Stimulated activated CD4-positive, alpha-beta T cell treated with anti-CD3 and anti-CD28 coated beads, Interleukin-4, amount 100 ng/mL, for 1 hour (primary cell): ENCODE measurements around the gene SLC22A4.
A peak's percentile ranks its signal among the peaks of the same experiment; 100 is the strongest.

ENCODE experiments used
- DNase-seq: peaks from one replicate; pipeline ENCODE4 v3.0.0-alpha.2; 2020

The SLC22A4 gene

DNA sequence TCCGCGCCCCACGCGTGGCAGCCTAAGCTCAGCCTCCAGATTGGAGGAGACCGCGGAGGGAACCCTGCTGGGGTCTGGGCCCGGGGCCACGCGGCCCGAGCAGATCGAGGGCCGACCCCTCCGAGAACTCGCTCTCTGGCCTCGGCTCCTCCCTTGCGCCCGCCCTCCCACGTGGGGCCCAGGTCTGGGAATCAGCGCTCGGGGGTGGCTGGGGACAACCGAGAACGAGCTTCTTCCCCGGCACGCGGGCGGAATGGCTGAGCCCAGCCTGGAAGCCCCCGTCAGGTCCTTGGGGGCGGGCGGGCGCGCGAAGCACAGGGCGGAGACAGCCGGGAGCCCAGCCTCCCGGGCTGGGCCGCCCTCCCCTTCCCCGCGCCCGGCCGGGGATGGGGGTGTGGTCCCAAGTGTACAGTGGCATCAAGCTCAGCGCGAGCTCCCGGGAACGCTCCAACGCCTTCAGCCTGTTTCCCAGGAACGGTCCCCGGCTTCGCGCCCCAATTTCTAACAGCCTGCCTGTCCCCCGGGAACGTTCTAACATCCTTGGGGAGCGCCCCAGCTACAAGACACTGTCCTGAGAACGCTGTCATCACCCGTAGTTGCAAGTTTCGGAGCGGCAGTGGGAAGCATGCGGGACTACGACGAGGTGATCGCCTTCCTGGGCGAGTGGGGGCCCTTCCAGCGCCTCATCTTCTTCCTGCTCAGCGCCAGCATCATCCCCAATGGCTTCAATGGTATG, at the start of gene SLC22A4:
TSS of gene SLC22A4 (plus strand) at position 403 of the 736 bp plus-strand sequence. CDS start at position 626, 223 bp downstream.
- DNase-seq: peak; percentile 82

DNA sequence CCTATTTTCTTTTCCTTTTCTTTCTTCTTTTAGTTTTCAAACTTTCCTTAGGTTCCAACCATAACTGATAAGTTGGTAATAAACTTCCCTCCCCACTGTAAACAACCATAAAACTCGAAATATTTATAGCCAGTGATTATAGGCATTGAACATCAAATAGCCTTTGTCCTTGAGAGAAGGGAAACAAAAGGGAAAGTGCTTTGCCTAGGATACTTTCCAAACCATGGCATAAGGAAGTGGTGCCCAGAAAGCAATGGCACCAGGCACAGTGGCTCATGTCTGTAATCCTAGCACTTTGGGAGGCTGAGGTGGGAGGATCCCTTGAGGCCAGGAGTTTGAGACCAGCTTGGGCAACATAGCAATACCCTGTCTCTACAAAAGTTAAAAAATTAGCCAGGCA, 48.6 kb upstream of the SLC22A4 start:
- DNase-seq: no peak

DNA sequence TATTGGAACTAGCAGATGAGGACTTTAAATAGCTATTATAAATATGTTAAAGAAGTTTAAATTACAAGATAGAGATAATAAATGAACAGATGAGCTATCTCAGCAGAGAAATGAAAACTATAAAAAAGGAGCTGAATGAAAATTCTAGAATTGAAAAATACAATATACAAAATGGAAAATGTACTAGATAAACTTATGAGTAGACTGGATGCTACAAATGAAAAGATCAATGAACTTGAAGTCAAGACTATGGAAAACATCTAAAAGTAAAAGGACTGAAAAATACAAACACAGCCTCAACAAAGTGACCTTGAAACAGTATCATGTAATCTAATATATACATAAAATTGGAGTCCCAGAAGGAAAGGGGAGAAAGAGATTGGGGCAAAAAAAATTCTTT, 47.4 kb upstream of the SLC22A4 start:
- DNase-seq: no peak

DNA sequence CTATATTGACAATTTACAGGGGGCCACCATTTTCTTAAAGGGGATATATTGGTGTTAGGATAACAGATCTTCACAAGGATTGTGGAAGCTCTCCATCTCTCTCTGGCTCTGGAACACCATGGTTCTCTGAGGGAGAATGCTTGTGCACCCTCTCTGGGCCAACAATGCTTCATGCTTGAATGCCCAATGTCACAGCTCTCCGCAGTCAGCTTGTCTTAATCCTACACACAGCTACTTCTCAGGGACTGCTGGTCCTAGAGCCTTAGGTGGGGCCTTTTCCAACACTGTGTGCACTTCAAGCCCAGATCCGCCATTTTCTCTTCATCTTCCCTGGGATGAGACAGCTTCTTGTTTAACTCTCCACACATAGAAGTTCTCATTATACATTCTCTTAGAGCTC, 43.6 kb upstream of the SLC22A4 start:
- no peak for DNase-seq

DNA sequence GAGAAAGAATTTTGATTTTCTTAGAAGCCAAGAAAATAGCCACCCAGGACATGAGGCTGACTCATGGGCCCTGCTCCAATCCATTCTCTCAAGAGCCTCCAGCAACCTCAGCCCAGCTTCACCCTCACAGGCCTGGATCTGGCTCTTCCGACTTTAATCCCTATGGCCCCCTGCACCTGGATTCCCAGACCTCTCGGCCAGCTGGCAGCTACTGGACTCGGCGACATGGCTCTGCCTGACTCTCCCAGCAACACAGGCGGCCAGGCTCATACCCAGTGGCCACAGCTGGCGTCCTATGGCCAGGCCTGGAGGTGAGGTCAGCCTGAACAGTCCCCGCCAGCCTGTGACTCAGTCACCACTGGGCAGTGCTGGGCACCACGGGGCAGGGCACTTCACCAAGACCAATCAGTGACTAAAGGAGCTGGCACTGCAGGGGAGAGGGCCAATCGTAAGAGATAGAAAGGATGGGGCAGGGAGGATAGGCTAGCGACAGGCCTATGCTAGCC, 42.9 kb upstream of the SLC22A4 start:
- DNase-seq: no peak

DNA sequence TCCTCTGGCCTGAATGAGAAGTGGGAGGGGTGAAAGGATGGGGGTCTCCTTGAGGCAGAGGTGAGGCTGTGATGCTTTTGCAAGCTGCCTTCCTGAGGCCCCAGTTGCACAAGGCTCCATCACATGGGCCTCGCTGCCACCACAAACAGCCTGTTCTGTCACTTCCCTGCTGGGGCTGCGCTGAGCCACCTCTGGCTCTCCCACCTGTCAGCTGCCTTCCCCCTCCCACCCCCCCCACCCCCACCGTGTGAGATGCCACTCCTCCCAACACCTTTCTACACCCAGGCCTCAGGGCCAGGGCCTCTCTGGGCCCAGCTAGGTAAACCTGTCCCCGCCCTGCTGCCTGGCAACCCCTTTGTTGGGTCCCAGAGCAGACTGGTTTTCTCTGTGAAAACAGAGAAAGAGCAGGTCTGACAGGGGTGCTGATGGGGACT, 41.2 kb upstream of the SLC22A4 start:
- no peak for DNase-seq

DNA sequence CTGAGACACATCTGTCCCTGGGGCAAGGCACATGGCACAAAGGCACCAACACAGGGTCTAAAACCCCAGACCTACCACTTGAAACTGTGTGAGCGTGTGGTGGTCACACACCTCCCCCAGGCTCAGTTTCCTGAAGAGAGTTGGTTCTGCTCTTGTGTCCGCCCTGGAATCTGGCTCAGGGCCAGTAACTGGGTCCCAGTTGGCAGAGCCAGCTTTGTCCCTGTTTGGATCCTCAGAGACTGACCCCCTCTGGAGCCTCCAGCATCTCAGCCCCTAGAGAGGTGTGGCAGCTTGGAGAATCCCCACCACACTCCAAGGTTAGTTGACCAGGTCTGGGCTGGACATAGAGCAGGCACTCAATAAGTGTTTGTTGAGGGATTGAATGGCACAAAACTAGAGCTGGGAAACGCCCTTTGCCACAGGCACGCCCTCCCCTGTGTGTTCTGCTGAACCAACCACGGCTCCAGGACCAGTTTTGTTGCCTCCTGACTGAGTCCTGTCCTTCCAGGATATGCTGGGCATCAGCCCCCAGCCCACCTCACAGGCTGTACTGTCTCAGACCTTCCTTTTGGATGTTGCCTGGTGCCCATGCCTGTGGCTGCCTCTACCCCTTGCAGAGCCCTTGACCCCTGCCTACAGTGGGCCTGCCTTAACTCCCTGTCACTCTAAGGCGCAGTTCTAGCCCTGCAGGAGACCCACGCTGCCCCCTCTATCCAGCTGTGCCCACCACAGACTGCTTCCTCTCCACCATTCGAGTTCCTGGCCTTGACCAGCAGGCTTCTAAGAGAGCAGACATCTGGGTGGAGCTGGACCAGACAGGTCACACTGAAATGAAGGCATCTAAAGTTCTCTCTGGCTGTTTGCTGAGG, 40.5 kb upstream of the SLC22A4 start:
- DNase-seq: no peak

DNA sequence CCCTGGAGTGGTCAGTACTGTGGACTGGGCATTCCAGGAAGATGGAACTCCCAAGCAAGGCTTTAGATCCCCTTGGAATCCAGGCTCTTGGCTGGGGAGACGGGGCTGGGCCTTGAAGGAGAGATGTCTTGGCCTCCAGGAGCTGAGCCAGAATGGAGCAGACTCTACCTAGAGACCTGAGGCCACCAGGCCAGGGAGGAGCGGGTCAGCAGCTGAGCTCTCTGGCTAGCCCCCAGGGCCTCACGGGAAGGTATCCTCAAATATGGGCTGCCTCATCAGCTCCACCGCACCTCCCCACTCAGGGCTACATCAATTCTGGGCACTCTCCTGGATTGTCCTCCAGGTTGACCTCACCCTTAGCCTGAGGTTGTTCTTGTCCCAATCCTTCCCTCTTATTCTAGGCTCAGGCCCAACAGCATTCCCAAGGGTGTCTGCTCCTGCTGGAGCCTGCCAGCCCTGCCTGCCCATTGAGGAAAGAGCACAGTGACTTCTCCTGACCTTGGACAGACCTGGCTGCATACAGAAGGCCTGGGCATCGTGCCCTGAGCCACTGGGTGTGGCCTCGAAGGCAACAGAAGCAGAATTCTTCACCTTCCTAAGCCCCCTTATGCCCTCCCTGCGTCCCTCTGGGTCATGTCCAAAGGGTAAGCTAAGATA, 39.7 kb upstream of the SLC22A4 start:
- no peak for DNase-seq

DNA sequence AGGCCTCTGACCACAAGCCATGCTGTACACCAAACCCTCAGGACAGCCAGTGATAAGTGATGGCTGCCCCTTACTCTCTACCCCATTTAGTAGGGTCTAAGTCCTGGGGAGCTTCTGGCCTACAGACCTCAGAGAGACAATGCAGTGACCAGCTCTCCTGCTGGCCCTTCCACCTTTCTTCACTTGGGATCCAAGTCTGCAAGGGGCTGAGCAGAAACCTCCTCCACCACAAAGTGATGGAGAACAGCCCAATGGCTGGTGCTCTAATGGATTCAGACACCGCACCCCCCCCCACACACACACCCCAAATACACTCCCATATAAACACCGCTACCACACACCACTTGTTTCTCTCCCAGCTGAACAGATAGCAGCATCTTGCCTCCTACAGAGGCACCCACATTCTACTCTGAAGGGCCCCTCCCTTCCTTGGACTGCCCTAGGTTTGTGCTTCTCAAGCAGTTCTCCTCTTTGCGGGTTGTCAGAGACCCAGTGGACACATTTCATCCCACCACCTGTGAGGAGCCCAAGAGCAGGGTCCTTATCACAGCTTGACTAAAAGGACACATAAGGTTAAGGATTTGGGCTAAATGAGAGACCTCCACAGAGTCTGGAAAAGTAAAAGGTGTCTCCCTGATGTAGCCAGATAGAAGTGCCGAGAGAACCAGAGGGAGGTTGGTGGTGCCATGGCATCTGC, 38.0 kb upstream of the SLC22A4 start:
- DNase-seq: no peak

DNA sequence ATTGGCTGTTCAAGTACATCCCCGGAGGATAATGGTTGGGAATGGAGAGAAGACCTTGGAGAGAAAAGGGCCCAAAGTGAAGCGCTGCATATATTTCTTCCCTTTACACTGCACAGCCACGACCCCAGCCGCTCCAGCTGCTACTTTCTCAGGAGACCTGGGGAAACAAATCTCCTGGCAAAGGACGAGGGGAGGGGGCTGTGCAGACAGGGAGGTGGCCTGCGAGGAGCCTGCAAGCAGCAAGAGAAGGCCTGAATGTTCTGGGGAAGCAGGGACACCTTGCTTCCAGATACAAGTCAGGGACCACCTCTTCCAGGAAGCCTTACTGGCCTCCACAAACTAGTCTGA, 37.4 kb upstream of the SLC22A4 start:
- DNase-seq: no peak

DNA sequence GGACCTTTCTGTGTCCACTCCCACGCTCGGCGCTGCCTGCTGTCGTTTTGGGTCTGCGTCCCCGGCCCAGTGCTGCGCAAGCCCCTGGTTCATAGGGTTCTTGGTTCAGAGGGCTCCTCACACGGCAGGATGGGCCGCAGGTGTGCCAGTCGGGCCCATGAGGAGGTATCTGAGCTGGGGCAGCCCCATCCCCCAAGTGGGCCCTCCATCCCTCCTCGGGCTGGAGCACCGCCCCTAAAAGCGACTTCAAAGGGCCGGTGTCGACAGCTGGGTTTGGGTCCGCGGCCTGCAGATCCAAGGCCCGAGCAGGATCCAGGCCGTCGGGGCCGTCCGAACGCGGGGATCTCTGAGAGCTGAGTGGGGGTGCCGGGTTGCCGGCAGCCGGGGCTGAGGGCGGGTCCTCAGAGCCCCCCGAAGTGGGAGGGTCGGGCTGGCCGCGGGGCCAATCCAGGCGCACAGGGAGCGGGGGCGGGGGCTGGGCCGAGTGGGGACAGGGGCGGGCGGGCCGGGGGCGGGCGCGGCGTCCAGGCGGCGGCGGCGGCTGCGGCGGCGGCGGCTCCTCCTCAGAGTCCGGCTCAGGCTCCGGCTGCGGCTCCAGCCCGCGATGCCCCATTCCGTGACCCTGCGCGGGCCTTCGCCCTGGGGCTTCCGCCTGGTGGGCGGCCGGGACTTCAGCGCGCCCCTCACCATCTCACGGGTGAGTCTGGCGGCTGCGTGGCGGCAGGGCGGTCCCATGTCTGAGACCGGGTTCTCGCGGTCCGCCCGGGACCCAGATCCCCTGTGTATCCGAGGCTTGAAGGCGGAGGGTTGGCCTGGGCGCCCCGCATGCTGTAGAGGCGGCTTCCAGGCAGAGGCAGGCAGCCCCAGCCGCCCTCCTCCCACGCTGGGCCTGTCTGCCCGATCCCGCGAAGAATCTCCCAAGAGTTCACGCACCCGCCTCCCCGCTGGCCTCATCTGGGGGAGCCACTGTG, 36.8 kb upstream of the SLC22A4 start, which contains the start of gene PDLIM4:
TSS of gene PDLIM4 (plus strand) at position 566 of the 971 bp plus-strand sequence. CDS start at position 605, 39 bp downstream.
- DNase-seq: no peak

DNA sequence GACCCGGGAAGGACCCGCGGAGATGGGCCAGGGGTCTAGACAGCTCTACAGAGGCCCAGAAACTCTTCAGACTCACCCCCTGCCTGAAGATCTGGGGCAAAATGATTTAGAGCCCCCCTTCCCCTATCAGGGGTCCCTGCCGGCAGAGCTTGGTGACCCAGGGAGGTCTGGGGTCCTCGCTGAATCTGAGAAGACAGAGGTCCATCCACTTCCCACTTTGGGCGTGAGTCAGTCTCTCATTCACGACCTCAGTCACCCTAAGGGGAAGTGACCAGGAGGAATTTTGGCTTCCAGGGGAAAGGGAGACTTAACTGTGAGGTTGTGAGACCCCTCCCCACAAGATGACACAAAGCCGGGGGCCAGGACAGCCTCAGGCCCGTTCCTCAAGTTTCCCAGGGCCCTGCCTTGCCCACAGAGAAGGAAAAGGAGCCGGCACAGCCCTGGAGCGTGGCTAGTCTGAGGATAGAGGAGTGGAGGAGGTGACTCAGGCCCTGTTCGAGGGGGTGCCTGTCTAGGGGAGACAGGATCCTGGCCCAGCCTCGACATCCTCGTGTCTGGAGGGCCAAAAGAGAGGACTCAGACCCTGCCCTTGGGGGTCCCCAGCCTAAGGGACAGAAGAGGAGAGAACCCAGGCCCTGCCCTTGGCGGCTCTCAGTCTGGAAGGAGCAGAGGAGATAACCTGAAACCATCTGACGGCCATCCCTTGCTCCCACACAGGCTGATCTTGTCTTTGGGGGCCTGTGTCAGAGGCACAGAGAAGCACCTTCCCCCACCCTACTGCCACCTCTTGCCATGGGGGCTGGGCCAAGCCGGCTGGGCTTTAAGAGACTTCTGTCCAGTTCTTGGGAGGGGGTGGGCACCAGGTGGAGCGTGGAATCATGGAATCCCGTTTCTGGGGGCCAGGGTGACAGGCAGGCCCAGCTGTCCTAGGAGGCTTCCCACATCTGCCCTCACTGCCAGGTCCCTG, 35.8 kb upstream of the SLC22A4 start:
- DNase-seq: no peak

DNA sequence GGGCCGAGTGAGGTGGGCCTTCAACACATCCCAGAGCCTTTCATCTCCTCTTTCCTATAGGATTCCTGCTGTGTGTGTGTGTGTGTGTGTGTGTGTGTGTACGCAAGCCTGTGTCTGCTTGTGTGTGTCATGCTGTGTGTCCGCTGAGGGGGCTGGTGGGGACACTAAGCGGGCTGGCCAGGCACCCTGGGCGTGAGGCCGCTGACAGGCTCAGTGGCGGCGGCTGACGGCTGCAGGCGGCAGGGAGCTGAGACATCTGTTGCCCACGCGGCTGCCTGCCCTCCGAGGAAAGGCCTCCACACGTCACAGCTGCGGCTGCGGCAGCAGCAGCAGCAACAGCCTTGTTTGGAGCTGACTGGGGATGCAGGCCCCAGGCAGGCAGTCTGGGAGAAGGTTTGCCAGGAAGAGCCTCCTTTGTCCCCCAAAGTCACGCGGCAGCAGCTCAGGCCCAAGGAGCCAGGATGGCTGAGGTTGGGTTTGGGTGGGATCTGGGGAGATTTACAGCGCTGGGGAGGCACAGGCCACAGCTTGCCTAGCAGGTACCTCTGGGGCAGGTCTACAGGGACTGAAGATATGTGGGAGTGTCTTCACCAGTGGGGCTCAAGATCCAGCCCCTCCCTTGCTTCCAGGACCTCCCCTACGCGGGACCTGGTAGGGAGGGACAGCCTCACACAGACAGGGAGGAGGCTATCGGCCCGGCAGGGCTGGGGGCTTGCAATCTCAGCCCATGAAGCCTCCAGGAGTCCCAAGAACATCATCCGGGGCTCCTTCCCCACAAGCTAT, 34.9 kb upstream of the SLC22A4 start:
- no peak for DNase-seq

DNA sequence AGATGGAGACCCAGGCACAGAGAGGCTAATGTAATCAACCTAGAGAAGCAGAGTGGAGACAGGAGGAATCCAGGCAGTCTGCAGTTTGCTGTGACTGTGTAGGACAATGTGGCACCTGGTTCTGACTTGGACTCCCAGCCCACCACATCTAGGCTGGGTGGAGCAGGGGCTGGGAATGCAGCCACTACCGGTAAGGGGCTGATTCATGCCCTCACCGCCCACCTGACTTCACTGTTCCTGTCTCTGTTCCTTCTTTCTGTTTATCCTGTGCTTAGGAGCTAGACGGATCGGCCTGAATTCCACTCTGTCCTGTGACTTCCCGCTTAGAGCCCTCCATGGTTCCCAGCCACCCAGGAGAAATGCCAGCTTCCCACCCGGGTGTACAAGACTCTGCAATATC, 34.1 kb upstream of the SLC22A4 start:
- DNase-seq: no peak

DNA sequence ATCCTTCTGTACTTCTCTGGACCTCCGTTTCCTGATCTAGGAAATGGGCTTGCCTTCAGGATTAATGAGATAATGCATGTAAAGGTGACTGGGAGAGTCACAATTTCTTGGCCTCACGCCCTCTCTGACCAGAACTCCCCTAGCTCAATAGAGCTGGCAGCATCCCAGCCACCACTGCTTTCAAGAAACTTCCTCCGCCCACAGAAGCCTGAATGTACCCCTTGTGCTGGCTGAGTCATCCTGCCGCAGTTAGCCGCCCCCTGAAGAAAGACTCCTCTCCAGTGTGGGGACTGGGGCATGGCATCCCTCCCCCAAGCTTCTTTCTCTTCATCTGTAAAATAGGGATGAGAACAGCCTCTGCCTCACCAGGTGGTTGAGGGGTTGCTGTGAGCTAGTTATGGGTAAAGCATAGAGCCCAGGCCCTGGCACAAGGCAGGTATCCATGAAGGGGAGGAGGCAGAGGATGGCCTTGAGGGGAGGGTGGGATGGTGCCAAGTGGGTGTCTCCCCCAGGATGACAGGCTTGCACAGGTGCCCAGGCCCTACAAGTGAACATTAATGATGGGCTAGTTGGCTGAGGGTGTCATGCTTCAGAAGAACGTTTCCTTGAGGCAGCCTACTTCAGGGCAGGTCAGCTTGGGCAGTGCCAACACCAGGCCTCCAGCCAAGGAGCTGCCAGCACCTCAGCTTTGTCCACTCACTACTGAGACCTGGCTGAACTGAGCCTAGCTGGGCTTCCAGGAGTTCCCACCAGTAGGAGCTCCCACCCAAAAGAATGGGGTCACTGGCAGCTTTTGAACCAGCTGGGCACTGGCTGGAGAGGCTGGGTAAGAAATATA, 33.3 kb upstream of the SLC22A4 start:
- peak; percentile 39 for DNase-seq

DNA sequence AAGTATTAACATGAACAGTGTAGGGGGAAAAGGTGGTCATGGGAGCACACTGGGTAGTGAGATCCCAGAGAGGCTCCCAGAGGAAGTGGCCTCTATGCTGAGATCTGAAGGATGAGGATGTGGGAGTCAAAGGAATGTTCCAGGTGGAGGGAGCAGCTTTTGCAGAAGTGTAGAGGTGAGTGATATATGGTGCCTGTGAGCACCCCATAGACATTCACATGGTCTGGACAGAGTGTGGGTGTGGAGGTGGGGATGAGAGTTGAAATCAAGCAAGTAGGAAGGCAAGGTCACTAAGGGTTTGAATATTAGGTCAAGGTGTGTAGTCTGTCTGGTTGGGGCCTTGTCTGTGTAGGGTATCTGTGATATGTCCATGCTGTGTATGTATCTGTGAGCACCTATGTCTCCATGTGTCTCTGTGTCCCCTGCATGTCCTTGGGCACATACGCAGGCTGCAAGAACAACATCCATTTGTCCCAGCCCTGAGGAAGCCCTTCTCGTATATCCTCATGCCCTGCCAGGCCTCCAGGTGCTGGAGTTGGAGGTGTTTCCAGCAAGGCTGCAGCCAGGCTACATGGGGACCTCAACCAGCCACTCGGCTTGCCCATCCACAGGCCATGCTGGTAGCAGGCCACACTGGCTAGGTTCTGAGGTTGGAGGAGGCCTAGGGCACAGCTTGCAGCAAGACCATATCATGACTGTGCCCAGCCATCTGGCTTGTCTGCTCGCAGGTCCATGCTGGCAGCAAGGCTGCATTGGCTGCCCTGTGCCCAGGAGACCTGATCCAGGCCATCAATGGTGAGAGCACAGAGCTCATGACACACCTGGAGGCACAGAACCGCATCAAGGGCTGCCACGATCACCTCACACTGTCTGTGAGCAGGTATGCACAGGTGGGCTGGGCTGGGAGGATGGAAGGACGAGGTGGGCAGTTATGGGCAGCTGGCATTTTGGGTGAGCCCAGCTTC, 32.0 kb upstream of the SLC22A4 start:
- DNase-seq: no peak

DNA sequence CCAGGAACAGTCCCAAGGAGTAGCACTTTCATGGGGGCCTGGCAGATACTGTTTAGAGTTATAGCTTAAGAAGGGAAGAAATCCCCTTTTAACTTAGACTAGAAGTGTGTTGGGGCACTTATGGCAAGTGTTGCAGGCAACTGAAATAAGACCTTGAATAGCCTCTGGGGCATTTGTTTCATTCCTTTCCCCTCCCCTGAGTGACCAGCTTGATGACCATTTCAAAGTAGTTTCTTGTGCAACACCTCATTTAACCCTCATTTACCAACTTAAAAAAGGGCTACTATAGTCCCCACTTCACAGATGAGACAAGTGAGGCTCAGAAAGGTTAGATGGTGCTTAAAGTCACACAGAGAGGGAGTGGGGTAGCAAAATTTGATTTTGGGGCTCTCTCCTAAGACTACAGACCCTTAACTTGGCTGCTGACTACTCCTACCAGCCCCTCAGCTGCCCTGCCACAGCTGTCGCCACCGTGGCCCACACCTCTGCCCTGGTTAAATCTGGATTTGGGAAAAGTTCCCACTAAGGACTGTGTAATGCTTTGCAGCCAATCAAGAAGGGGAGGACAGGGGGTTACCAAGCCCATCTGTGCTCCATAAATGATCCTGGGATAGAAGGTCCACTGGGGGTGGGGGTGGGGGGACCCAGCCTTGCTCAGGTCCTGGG, 31.2 kb upstream of the SLC22A4 start:
- DNase-seq: no peak
